GM21423 (cell line): ENCODE measurements around the gene LINGO4.

ENCODE experiments used
- ATAC-seq: cut with Tn5 transposase; IDR thresholded peaks from one replicate; pipeline ENCODE4 v1.9.1; 2021; ENCODE audit warnings: mild to moderate bottlenecking, moderate library complexity; ENCODE audit not compliant: unreplicated experiment

LINGO4 gene

DNA sequence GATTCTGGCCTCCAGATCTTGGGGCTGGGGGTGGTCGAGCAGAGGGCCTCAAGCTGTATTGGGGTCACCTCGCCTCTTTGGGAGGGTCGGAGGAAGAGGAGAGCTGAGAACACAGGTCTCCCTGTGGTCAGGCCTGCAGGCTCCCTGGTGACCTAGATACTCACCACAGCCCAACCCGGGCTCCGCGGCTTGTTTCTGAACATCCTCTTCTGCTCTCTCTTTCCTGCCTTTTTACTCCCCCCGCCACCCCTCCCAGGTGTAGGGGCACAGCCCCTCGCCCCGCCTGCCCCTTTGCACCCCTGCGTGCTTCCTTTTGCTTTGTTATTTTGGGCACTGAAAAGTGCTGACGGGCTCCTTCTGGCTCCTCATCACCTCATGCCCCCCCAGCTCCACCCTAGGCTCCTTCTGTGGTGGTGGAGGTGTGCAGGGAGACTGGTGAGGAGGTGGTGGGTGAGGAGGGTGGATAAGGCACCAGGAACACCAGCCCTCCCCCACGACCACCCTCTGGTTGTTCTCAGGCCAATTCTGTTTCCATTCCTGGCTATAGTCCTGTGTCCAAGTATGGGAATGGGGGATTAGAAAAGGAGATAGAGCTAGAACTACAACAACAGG, 10.6 kb upstream of the LINGO4 start:
- no peak for ATAC-seq

GRCh38 chr1:151814971-151815545, 9.8 kb upstream of the LINGO4 start:
- no peak for ATAC-seq

DNA sequence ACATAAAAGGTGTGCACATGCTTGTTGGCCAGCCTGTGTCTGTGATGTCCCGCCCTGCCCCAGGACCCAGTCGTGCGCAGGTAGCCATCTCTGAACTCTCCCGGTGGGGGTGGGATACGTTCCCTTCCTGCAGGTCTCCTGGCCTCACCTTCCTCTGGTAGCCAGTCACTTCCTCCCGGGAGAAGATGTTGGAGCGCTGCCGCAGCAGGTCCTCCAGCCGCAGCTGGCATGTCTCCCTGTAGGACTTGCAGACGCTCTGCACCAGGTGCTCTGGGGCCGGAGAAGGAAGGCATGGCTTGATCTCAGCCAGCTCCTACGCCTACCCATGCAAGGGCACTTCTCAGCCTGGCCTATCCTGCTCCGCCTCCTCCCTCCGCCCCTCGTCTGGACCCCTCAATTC, 9.2 kb upstream of the LINGO4 start:
- ATAC-seq: no peak

GRCh38 chr1:151813271-151813977, 8.2 kb upstream of the LINGO4 start:
- ATAC-seq: no peak

DNA sequence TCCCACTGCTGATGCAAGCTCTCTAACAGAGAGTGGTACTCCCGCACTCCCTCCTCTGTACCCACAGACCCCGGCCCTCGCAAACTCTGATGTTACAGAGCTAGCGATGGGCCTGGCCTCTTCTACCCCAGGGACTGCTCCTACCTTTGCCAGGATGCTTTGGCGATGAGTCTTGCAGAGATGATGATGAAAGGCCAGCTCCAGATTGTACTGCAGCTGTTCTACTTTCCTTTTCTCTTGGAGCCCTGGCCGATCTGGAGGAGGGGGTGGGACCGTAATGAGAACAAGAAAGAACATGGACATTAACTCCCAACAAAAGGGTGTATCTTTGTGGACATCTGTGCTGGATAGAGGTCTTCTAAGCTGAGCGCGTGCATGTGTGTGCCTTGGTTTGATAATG, 6.0 kb upstream of the LINGO4 start:
- ATAC-seq: no peak

GRCh38 chr1:151809985-151810556, 4.9 kb upstream of the LINGO4 start:
- no peak for ATAC-seq

- ATAC-seq: no peak
Observed at GRCh38 chr1:151809290-151809984, 4.2 kb upstream of the LINGO4 start.

DNA sequence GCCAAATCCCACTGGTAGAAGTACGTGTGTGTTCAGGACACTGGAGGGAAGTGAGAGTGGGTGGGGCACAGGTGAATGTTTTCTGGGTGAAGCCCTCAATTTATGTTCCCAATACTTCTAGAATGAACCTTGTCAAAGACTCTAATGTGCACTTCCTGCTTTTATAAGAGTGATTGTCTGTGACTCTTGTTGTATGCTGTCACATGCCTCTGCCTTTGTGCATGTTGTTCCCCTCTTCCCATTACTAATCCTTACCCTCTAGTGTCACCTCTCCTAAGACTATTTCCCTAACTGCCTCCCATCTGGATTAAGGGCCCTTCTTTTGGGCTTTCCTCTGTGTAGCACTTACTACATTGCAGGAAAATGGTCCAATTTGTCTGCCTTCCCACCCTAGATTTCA, 2.5 kb upstream of the LINGO4 start:
- ATAC-seq: no peak

DNA sequence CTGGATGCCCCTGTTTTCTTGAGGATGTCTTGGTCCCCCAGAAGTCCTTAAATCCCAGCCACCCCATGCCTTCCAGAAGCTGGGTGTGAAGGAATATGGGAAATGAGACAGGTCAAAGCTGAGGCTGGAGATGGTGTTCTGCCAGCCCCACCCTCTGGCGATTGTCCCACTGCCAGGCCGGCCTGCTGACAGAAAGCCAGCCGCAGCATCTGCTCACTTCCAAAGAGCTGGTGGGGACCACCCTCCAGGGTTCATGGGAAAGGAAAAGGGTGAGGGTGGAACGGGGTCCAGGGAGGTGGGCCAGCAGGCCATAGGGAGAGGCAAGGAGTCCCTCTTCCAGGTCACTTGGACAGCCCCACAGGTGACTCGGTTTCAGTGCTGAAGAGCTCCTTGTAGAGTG, 1.9 kb upstream of the LINGO4 start:
- ATAC-seq: no peak

DNA sequence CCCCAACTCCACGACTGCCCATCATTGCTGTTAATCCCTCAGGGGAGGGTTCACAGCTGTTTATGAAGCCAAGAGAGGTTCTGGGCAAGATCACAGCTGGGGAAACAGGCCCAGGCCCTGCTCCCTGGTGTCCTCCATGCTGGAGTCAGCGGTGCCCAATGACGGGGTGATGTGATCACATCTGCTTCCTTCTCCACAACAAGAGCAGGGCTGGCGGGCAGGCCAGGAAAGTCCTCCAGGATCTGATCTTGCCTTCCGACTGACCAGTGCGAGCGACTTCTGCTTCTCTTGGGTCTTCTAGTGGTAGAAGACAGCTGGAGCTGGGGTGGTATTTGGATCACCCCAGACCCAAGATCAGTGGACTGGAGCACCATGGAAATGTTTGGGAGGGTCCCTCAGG, 951 bp upstream of the LINGO4 start:
- no peak for ATAC-seq

GRCh38 chr1:151803915-151804314, 1.3 kb downstream of the LINGO4 start:
- no peak for ATAC-seq

- ATAC-seq: no peak
Observed at GRCh38 chr1:151803164-151803563, 2.1 kb downstream of the LINGO4 start.

DNA sequence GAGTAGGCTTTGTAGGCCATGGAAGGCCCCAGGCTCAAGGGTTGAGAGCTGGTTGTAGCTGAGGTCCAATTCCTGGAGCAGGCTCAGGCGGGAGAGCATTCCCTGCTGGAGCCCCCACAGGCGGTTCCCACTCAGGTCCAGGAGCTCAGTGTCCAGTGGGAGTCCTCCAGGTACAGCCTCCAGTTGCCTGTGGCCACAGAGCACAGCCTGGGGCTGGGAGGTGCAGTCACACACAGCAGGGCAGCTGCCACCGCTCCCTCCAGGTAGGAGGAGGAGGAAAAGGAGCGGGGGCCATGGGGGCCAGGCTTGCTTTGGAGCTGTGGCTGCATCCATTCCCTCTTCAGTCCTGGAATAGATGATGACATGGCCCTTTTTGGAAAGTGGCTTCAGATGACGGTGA, 2.8 kb downstream of the LINGO4 start:
- ATAC-seq: no peak

DNA sequence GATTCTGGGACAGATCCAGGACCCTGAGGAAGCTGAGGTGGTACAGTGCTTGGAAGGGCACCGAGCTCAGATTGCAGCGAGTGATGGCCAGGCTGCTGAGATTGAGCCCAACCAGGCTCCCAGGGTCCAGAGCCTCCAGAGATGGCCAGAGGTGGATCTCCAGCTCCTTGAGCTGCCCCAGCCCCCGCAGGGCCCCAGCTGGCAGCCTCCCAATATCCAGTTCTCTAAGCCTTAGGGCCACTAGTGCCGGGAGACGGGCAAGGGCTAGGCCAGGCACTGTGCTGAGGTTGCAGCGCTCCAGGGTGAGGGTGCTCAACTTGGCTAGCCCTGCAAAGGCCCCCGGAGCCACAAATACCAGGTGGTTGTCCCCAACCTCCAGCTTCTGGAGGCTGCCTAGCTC, 3.4 kb downstream of the LINGO4 start:
- no peak for ATAC-seq

DNA sequence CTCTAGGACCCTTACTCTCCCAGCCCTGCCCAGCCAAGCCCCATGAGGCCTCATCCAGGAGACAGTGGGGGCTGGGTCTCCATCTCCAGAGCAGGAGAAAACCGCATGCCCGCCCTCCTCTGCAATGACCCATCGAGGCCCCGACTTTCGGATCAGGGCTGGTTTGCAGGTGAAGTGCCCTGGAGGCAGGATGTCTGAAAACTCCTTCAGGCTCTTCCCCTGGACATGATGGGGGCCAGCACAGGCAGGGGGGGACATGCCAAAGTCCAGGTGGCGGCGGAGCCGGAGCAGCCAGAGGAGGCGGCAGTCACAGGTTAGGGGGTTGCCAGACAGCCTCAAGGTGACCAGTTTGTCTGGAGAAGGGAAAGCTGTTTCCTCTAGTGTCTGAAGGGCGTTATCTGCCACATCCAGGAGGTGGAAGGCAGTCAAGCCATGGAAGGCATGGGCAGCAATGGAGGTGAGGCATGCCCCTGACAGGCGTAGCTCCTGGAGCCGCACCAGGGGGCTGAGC, 3.9 kb downstream of the LINGO4 start:
- ATAC-seq: no peak

DNA sequence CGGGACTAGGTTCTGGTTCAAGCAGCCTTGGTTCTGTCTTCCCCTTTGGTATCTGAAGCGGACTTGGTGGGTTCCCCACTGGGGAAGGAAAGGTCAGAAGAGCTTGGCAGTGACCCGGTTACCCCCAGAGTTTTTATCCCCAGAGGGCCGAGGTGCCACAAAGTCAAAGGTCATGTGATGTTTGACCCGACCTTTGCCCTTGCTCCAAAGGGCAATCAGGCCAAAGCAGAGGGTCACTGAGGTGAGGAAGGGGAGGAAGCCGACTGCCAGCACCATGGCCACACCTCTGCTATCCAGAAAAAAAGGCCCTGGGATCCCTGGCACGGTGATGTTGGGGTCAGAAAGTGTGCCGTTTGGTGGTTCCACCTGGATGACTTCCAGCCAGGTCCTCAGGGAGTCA, 4.4 kb downstream of the LINGO4 start:
- ATAC-seq: no peak

- ATAC-seq: no peak
Observed at GRCh38 chr1:151799179-151800022, 5.8 kb downstream of the LINGO4 start.

DNA sequence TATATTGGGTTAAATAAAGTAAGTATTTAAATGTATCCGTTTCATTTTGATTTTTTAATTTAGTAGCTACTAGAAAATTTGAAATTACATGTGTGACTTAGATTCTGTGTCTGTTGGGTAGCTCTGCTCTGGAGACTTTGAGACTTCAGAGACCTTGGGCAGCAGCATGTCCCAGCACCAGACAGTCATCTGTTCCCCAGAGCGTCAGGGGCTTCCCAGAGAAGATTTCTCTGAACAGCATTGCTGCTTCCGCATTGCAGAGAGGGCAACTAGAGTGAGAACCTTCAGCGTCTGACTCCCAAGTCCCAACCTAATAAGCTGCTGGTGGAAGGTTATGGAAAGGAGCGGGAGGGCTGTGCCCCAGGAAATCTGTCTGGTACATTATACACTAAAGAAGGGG, 6.6 kb downstream of the LINGO4 start:
- no peak for ATAC-seq

- ATAC-seq: no peak
Observed at GRCh38 chr1:151790940-151791651, 14.1 kb downstream of the LINGO4 start.
